GM21723 (cell line): Measurements from ENCODE around the gene SLTM.
"Not testable (repeated sequence)": the region's sequence is repeated elsewhere in the genome, so short reads cannot be mapped to it uniquely, and the experiment has no call there.

Experiments
- ATAC-seq: cut with Tn5 transposase; IDR thresholded peaks from one replicate; pipeline ENCODE4 v1.9.1; 2021; ENCODE audit warnings: mild to moderate bottlenecking, moderate library complexity; ENCODE audit not compliant: unreplicated experiment

SLTM gene

GRCh38 chr15:58929891-58930416 is 3.5 kb downstream of the SLTM start:
- no peak for ATAC-seq

GRCh38 chr15:58926823-58927222 is 6.7 kb downstream of the SLTM start:
- no peak for ATAC-seq

GRCh38 chr15:58924327-58924726 is 9.2 kb downstream of the SLTM start:
- ATAC-seq, result no peak

- no peak for ATAC-seq
Observed at GRCh38 chr15:58923696-58924300, 9.7 kb downstream of the SLTM start.

- no peak for ATAC-seq
Observed at GRCh38 chr15:58923284-58923683, 10.2 kb downstream of the SLTM start.

GRCh38 chr15:58921267-58921790 is 12.2 kb downstream of the SLTM start:
- ATAC-seq, result no peak

GRCh38 chr15:58920447-58920846 is 13.0 kb downstream of the SLTM start:
- not testable (repeated sequence) for ATAC-seq

GRCh38 chr15:58919232-58919631 is 14.2 kb downstream of the SLTM start:
- ATAC-seq, result no peak

- no peak for ATAC-seq
Observed at GRCh38 chr15:58918239-58918638, 15.2 kb downstream of the SLTM start.

- ATAC-seq, result not testable (repeated sequence)
Observed at GRCh38 chr15:58917613-58918129, 15.8 kb downstream of the SLTM start.

- no peak for ATAC-seq
Observed at GRCh38 chr15:58916962-58917361, 16.5 kb downstream of the SLTM start.

GRCh38 chr15:58910456-58910855 is 23.0 kb downstream of the SLTM start:
- no peak for ATAC-seq

- no peak for ATAC-seq
Observed at GRCh38 chr15:58909616-58910015, 23.9 kb downstream of the SLTM start.

- no peak for ATAC-seq
Observed at GRCh38 chr15:58908550-58909309, 24.7 kb downstream of the SLTM start.

GRCh38 chr15:58900631-58901030 is 32.8 kb downstream of the SLTM start:
- ATAC-seq, result no peak

- ATAC-seq, result no peak
Observed at GRCh38 chr15:58898150-58898680, 35.3 kb downstream of the SLTM start.

GRCh38 chr15:58889363-58889762 is 44.1 kb downstream of the SLTM start:
- ATAC-seq, result no peak

- no peak for ATAC-seq
Observed at GRCh38 chr15:58886921-58887320, 46.6 kb downstream of the SLTM start.

GRCh38 chr15:58883926-58884325 is 49.6 kb downstream of the SLTM start:
- not testable (repeated sequence) for ATAC-seq

GRCh38 chr15:58882243-58882642 is 51.2 kb downstream of the SLTM start:
- ATAC-seq, result no peak

GRCh38 chr15:58880320-58880719 is 53.2 kb downstream of the SLTM start:
- ATAC-seq, result no peak
